Pancreas (tissue), 10 donors: ENCODE measurements around the gene UTP3. TPM values are rescaled to one million over a fixed set of nuclear protein-coding genes. Genes with fewer than 3 reads are reported as not detected.

Experiments
- ATAC-seq, 4 donors: fragments of 200-7000 bp; cut with Tn5 transposase; one replicate each; pipeline versions ENCODE4 v1.8.0 to v1.9.1; 2020; ENCODE audit warnings: mild to moderate bottlenecking in 4 of 4, moderate library complexity in 4 of 4
- DNase-seq, 6 donors: peaks; one replicate each; pipeline ENCODE4 v3.0.0-alpha.2; 2020
- FAIRE-seq: peaks from 2 replicates; lab custom pipeline; 2012; peaks lifted over from hg19 to GRCh38; lab: Jason Lieb, UNC
- H3K27ac ChIP-seq, 4 donors: fragments of 200-600 bp; sonication (generic); 1 replicate in 3 of 4; 2 replicates in 1 of 4; pipeline versions ENCODE4 v1.5.0 to v1.8.0; 2020
- H3K27me3 ChIP-seq, 4 donors: fragments of 200-600 bp; one replicate each; pipeline ENCODE4 v1.8.0; 2021
- H3K36me3 ChIP-seq, 3 donors: fragments of 200-600 bp; sonication (generic) in 1 of 3; one replicate each; pipeline versions ENCODE4 v1.5.0 to v1.8.0; 2020 to 2021
- H3K4me1 ChIP-seq, 3 donors: fragments of 200-600 bp; one replicate each; pipeline ENCODE4 v1.8.0; 2021
- H3K4me3 ChIP-seq, 4 donors: fragments of 200-600 bp; sonication (generic) in 2 of 4; one replicate each; pipeline versions ENCODE4 v1.5.0 to v1.8.0; 2020 to 2021
- H3K9me3 ChIP-seq, 4 donors: fragments of 200-600 bp; one replicate each; pipeline ENCODE4 v1.8.0; 2021
- CTCF ChIP-seq, 4 donors: fragments of 200-600 bp; sonication (generic) in 3 of 4; IDR thresholded peaks; one replicate each; pipeline versions ENCODE4 v1.5.0 to v1.8.0; 2021; ENCODE audit warnings: antibody characterized with exemption in 4 of 4
- WGBS, 2 donors: extraction: QIAGEN DNeasy Blood & Tissue Kit; methylation state at CpG; one replicate each; pipeline ENCODE4 v1.1.7; 2013; 5-methylcytosine and 5-hydroxymethylcytosine counted together
- intact Hi-C, 3 donors: fragments of 100-400 bp; cut with DNase I; formaldehyde crosslinking; loops; one replicate each; pipeline versions ENCODE4 v1.11.1 to v1.14.2; 2022
- polyA plus RNA-seq, 2 donors: library from polyadenylated mRNA; stranded (reverse); fragments of 200-250 nt; gene quantifications; one replicate each; pipeline ENCODE4 v1.2.3, GENCODE V29; 2013
- total RNA-seq, 6 donors: library from RNA; stranded (reverse); fragmentation: NEBNext Ultra II Directional in 4 of 6; extraction: Animal tissue kit (Norgen Biotek cat#: 25700) in 4 of 6; gene quantifications; one replicate each; pipeline versions ENCODE4 v1.2.1 to v1.2.4, GENCODE V29; 2021 to 2023
- donor health status: healthy with polysubstance abuse.
- donor health status: DM: no; HTN: no; CAD: no; lungs with moderate emphysema.
- donor health status: DM: no; HTN: no; CAD: no.
- donor health status: control.
- donor health status: control.
- donor health status: Bipolar disorder and iron deficiency.
- donor health status: DM: yes; HTN: yes; CAD: no.
- donor health status: DM: no; HTN: no; CAD: no.
- donor health status: DM: no; HTN: no; CAD: no.
- donor health status: DM: yes; HTN: yes; CAD: no.

The UTP3 gene
- total and polyA plus RNA-seq, 8 donors: 6.5 to 15.4 (median 10.5) TPM

GRCh38 chr4:70666369-70666768 is 22.0 kb upstream of the UTP3 start, which contains the start of gene JCHAIN:
JCHAIN (minus strand) TSS chr4:70666508; CDS start chr4:70666490, 18 bp downstream.
- FAIRE-seq: no peak
- no peaks in the 10 kb centered on the region for H3K27me3 ChIP-seq
- H3K36me3 ChIP-seq: no peaks in the 10 kb centered on the region
- no peak within 1 kb of the TSS for H3K4me3 ChIP-seq
- no peaks in the 10 kb centered on the region for H3K4me1 ChIP-seq
- ATAC-seq: no peak
- WGBS, 2 donors: 79 to 86% methylated on average over 1 of the region's 1 CpG
- H3K9me3 ChIP-seq: no peaks in the 10 kb centered on the region
- no peak for TF ChIP-seq CTCF (IDR thresholded peaks at IDR 0.05)
- intact Hi-C loops: no loop called here
- DNase-seq: no peak
- H3K27ac ChIP-seq: no peak within 1 kb of the TSS

DNA sequence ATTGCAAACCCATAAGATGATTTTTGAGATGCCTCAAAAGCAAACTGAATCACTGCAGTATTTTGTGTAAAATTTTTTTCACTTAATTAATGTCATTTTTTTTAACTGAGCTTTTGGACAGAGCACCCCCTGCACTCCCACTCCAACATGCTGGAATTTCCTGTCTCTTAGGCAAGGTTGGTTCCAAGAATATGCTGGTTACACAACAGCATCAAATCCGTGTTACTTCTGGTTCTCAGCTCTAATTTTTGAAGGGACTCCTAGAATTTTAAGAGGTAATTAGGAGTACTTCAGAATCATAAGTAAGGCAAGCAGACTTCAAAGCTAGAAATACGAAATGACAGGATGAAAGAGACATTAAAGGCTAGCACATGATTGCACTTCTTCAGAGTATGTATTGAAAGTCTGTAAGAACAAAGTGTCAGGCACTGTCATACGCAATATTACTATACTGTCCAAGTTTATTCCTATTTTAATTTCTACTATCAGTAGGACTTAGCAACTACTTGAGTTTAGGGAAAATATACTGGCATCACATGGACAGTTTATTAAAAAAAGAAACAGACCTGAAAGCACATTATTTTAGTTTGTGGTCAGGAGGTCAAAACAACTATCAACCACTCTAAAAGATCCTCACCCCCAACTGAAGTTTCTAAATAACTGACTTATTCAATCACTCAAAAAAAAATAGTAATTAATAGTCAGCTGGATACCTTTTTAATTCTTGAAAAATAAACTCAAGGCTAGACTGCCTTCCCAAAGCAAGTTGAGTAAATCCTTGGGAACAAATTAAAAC is 20.4 kb upstream of the UTP3 start:
- WGBS, 2 donors: 68 to 74% methylated on average over 3 of the region's 3 CpGs
- no peaks in the 10 kb centered on the region for H3K36me3 ChIP-seq
- FAIRE-seq (no peak), DNase-seq (no peak), ATAC-seq (no peak)
- no peak overlapping the region for H3K4me3 ChIP-seq
- H3K9me3 ChIP-seq: no peaks in the 10 kb centered on the region
- H3K4me1 ChIP-seq: no peaks in the 10 kb centered on the region
- no peak overlapping the region for H3K27ac ChIP-seq
- no peaks in the 10 kb centered on the region for H3K27me3 ChIP-seq
- no peak for TF ChIP-seq CTCF (IDR thresholded peaks at IDR 0.05)
- intact Hi-C loops: no loop called here

- no peak for FAIRE-seq
These were observed 17.9 kb upstream of the UTP3 start for GRCh38 chr4:70670332-70671014.

DNA sequence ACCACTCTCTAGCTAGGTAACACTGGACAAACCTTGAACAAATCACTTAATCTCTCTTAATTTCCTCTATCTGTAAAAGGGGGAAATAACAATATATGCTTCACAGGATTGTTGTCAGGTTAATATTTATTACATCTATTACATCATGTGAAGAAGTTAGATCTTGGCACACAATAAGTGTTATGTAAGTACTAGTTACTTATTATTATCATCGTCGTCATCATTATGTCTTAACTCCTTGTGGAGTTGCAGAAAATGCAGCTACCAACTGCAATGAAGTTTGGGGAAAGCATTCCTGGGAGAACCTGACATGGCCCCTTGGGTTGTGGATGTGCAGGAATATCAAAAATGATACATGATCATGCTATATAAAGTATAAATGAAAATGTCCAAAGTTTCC is 17.2 kb upstream of the UTP3 start:
- TF ChIP-seq CTCF (IDR thresholded peaks at IDR 0.05): no peak
- no peak for FAIRE-seq
- Histone ChIP-seq H3K27ac (no peak overlapping the region), H3K36me3 (no peaks in the 10 kb centered on the region), H3K4me1 (no peaks in the 10 kb centered on the region), H3K4me3 (no peak overlapping the region), H3K27me3 (no peaks in the 10 kb centered on the region), H3K9me3 (no peaks in the 10 kb centered on the region)
- WGBS, 2 donors: 9 to 12% methylated on average over 2 of the region's 2 CpGs
- no peak for DNase-seq
- no peak for ATAC-seq
- intact Hi-C loops: no loop called here

More at GRCh38 chr4:70670332-70671014, 17.9 kb upstream of the UTP3 start:
- 74 to 88% methylated on average over 5 of the region's 5 CpGs for WGBS, 2 donors
- no peaks in the 10 kb centered on the region for H3K27me3 ChIP-seq
- no peak for DNase-seq
- no peaks in the 10 kb centered on the region for H3K4me1 ChIP-seq
- H3K9me3 ChIP-seq: no peaks in the 10 kb centered on the region
- intact Hi-C loops: no loop called here
- TF ChIP-seq CTCF (IDR thresholded peaks at IDR 0.05): no peak
- ATAC-seq: no peak
- no peaks in the 10 kb centered on the region for H3K36me3 ChIP-seq
- H3K27ac ChIP-seq: no peak overlapping the region
- H3K4me3 ChIP-seq: no peak overlapping the region

DNA sequence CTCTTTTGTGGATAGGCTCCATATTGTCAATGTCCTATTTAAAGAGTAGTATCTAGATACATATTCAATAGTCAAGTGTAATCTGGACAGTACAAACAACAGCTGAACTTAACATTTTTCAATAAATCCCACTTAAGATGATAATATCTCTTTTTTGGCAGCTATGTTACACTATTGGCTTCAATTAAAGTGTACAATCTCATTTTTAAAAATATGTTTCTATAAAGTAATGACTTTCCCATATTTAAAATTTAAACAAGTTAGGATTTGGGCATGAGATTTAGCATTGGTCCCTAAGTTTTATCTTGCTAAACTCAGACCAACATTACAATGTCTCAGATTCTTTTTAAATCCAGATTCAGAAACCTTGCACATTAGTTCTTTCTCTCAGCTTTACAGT is 14.1 kb upstream of the UTP3 start:
- no peak overlapping the region for H3K4me3 ChIP-seq

More for the DNA sequence above, 14.1 kb upstream of the UTP3 start:
- ATAC-seq (no peak), FAIRE-seq (no peak), DNase-seq (no peak)
- H3K9me3 ChIP-seq: no peaks in the 10 kb centered on the region
- no peaks in the 10 kb centered on the region for H3K4me1 ChIP-seq
- intact Hi-C loops: no loop called here
- H3K36me3 ChIP-seq: no peaks in the 10 kb centered on the region
- H3K27ac ChIP-seq: no peak overlapping the region
- no peak for TF ChIP-seq CTCF (IDR thresholded peaks at IDR 0.05)
- H3K27me3 ChIP-seq: no peaks in the 10 kb centered on the region
